Sigmoid colon (tissue), 7 donors: ENCODE measurements around the gene KRT31. TPM values are rescaled to one million over a fixed set of nuclear protein-coding genes. Genes with fewer than 3 reads are reported as not detected.

Experiments
- DNase-seq: peaks from one replicate; pipeline ENCODE4 v3.0.0-alpha.2; 2019
- H3K27ac ChIP-seq, 4 donors: fragments of 200-600 bp; sonication (generic); one replicate each; pipeline ENCODE4 v1.5.1; 2016 to 2019; ENCODE audit warnings: mild to moderate bottlenecking in 1 of 4
- H3K27me3 ChIP-seq, 3 donors: fragments of 200-600 bp; sonication (generic); one replicate each; pipeline ENCODE4 v1.5.1; 2019; ENCODE audit warnings: mild to moderate bottlenecking in 1 of 3
- H3K36me3 ChIP-seq, 4 donors: fragments of 200-600 bp; sonication (generic); one replicate each; pipeline ENCODE4 v1.5.1; 2016 to 2019
- H3K4me1 ChIP-seq, 4 donors: fragments of 200-600 bp; sonication (generic); one replicate each; pipeline ENCODE4 v1.5.1; 2017 to 2019
- H3K4me3 ChIP-seq, 4 donors: fragments of 200-600 bp; sonication (generic); one replicate each; pipeline ENCODE4 v1.5.1; 2017 to 2019; ENCODE audit warnings: mild to moderate bottlenecking in 2 of 4, moderate library complexity in 1 of 4
- H3K9me3 ChIP-seq, 4 donors: fragments of 200-600 bp in 3 of 4; sonication (generic) in 3 of 4; one replicate each; pipeline versions ENCODE4 v1.5.1 to v1.6.1; 2013 to 2019
- CTCF ChIP-seq, 4 experiments: fragments of 450-650 bp in 3 of 4; fragments of 200-600 bp in 1 of 4; IDR thresholded peaks; one replicate each; pipeline ENCODE4 v1.5.1; 2016 to 2019; ENCODE audit warnings: antibody characterized with exemption in 4 of 4, mild to moderate bottlenecking in 3 of 4, moderate library complexity in 2 of 4
- EP300 ChIP-seq, 4 donors: sonication (generic); formaldehyde crosslinking; IDR thresholded peaks; one replicate each; pipeline ENCODE4 v1.6.1; 2017; ENCODE audit warnings: antibody characterized with exemption in 4 of 4
- POLR2A ChIP-seq, 2 donors: fragments of 450-650 bp; IDR thresholded peaks; one replicate each; pipeline ENCODE4 v1.6.1; 2016; ENCODE audit warnings: antibody characterized with exemption in 2 of 2, mild to moderate bottlenecking in 2 of 2, moderate library complexity in 2 of 2
- POLR2AphosphoS5 ChIP-seq, 4 donors: sonication (generic); formaldehyde crosslinking; IDR thresholded peaks; one replicate each; pipeline ENCODE4 v1.6.1; 2017; ENCODE audit warnings: antibody characterized with exemption in 4 of 4
- WGBS, 2 donors: extraction: QIAGEN DNeasy Blood & Tissue Kit; methylation state at CpG; one replicate each; pipeline ENCODE4 v1.1.7; 2013; 5-methylcytosine and 5-hydroxymethylcytosine counted together
- intact Hi-C: fragments of 100-400 bp; cut with DNase I; formaldehyde crosslinking; loops from one replicate; pipeline ENCODE4 v1.15.1; 2023
- polyA plus RNA-seq, 3 donors: library from polyadenylated mRNA; stranded (reverse); fragments of 200-250 nt; gene quantifications; one replicate each; pipeline ENCODE4 v1.2.3, GENCODE V29; 2013
- total RNA-seq, 4 donors: library from RNA; depleted of rRNA; stranded (reverse); fragments of >200 nt; gene quantifications; one replicate each; pipeline ENCODE4 v1.1.0, GENCODE V29; 2016
- donor health status: healthy with polysubstance abuse.
- donor health status: Bipolar disorder and iron deficiency.
- donor health status: healthy.

KRT31 gene
- total and polyA plus RNA-seq, 7 donors: not detected

GRCh38 chr17:41418116-41418860 is 20.9 kb upstream of the KRT31 start:
- 90 to 91% methylated on average over 7 of the region's 7 CpGs for WGBS, 2 donors
- H3K4me1 ChIP-seq: peaks cover 0 to 17% (median 12%) of the 10 kb centered on the region in 4 donors
- intact Hi-C loops: no loop called here
- H3K27me3 ChIP-seq: peaks cover 0 to 15% (median 3%) of the 10 kb centered on the region in 3 donors
- H3K4me3 ChIP-seq: no peak overlapping the region
- no peak for DNase-seq
- TF ChIP-seq POLR2AphosphoS5 (IDR thresholded peaks at IDR 0.05) (no peak), EP300 (IDR thresholded peaks at IDR 0.05) (no peak), POLR2A (IDR thresholded peaks at IDR 0.05) (no peak), CTCF (IDR thresholded peaks at IDR 0.05) (no peak)
- no peaks in the 10 kb centered on the region for H3K36me3 ChIP-seq
- no peaks in the 10 kb centered on the region for H3K9me3 ChIP-seq
- H3K27ac ChIP-seq: no peak overlapping the region

- intact Hi-C loops: no loop called here
Observed at GRCh38 chr17:41417576-41418015, 20.2 kb upstream of the KRT31 start.

GRCh38 chr17:41417127-41417526 is 19.7 kb upstream of the KRT31 start:
- no peak for TF ChIP-seq POLR2A (IDR thresholded peaks at IDR 0.05)
- TF ChIP-seq POLR2AphosphoS5 (IDR thresholded peaks at IDR 0.05): no peak
- no peak for TF ChIP-seq CTCF (IDR thresholded peaks at IDR 0.05)
- no peak for TF ChIP-seq EP300 (IDR thresholded peaks at IDR 0.05)
- 94 to 96% methylated on average over 6 of the region's 6 CpGs for WGBS, 2 donors
- no peaks in the 10 kb centered on the region for H3K9me3 ChIP-seq
- intact Hi-C loops: no loop called here
- no peak overlapping the region for H3K4me3 ChIP-seq
- peaks cover 0 to 17% (median 12%) of the 10 kb centered on the region in 4 donors for H3K4me1 ChIP-seq
- no peak overlapping the region for H3K27ac ChIP-seq
- no peak for DNase-seq
- H3K36me3 ChIP-seq: no peaks in the 10 kb centered on the region
- peaks cover 0 to 15% (median 3%) of the 10 kb centered on the region in 3 donors for H3K27me3 ChIP-seq

More at GRCh38 chr17:41417576-41418015, 20.2 kb upstream of the KRT31 start:
- Histone ChIP-seq H3K4me3 (no peak overlapping the region), H3K9me3 (no peaks in the 10 kb centered on the region), H3K4me1 (peaks cover 0 to 17% (median 12%) of the 10 kb centered on the region in 4 donors), H3K36me3 (no peaks in the 10 kb centered on the region), H3K27me3 (peaks cover 0 to 15% (median 3%) of the 10 kb centered on the region in 3 donors), H3K27ac (no peak overlapping the region)
- 47 to 48% methylated on average over 4 of the region's 4 CpGs for WGBS, 2 donors
- no peak for TF ChIP-seq EP300 (IDR thresholded peaks at IDR 0.05)
- no peak for TF ChIP-seq POLR2AphosphoS5 (IDR thresholded peaks at IDR 0.05)
- no peak for DNase-seq

GRCh38 chr17:41416479-41416878 is 19.1 kb upstream of the KRT31 start:
- no peak overlapping the region for H3K27ac ChIP-seq
- WGBS, 2 donors: 90 to 94% methylated on average over 5 of the region's 5 CpGs
- intact Hi-C loops: no loop called here

More at GRCh38 chr17:41416479-41416878, 19.1 kb upstream of the KRT31 start:
- no peaks in the 10 kb centered on the region for H3K9me3 ChIP-seq
- H3K4me3 ChIP-seq: no peak overlapping the region
- H3K4me1 ChIP-seq: peaks cover 0 to 11% (median 6%) of the 10 kb centered on the region in 4 donors
- peaks cover 0 to 15% (median 3%) of the 10 kb centered on the region in 3 donors for H3K27me3 ChIP-seq
- TF ChIP-seq CTCF (IDR thresholded peaks at IDR 0.05): no peak
- no peak for TF ChIP-seq POLR2AphosphoS5 (IDR thresholded peaks at IDR 0.05)
- no peak for TF ChIP-seq EP300 (IDR thresholded peaks at IDR 0.05)
- no peak for TF ChIP-seq POLR2A (IDR thresholded peaks at IDR 0.05)
- DNase-seq: no peak
- no peaks in the 10 kb centered on the region for H3K36me3 ChIP-seq
